K562 (cell line): ENCODE results near the gene EDARADD. TPM values are rescaled to one million over a fixed set of nuclear protein-coding genes. Genes with fewer than 3 reads are reported as not detected.
A peak's percentile ranks its signal among the peaks of the same experiment; 100 is the strongest.
"Not testable (repeated sequence)": the region's sequence is repeated elsewhere in the genome, so short reads cannot be mapped to it uniquely, and the experiment has no call there.

Experiments used
- ATAC-seq: fragments of 200-7000 bp; cut with Tn5 transposase; 3 replicates; pipeline ENCODE4 v1.9.1; 2020; ENCODE audit warnings: moderate library complexity
- BruUV-seq: library from RNA; stranded (reverse); fragments of 400-500 nt; replicated peaks from 2 replicates; lab custom pipeline; 2021; lab: Mats Ljungman, UMichigan
- CTCF ChIA-PET: fragments of 300-600 bp; formaldehyde crosslinking; extraction: SDS; loops from one replicate; lab custom pipeline; 2021; ENCODE audit warnings: low intra/inter-chr PET ratio; lab: Yijun Ruan, JAX
- POLR2A ChIA-PET: fragments of 300-600, 350-650 bp; sonication (Branson Sonifier 250); formaldehyde crosslinking; extraction: SDS; loops from one replicate; lab custom pipeline; 2021; ENCODE audit warnings: antibody characterized with exemption, inconsistent platforms; lab: Yijun Ruan, JAX
- DNase-seq, 4 experiments: peaks; one replicate each; pipeline versions ENCODE4 v3.0.0 to v3.0.0-alpha.2; 2011 to 2018; ENCODE audit warnings: low spot score in 3 of 4, mixed read lengths in 3 of 4; ENCODE audit errors: extremely low read depth in 1 of 4
- FAIRE-seq: peaks from 2 replicates; lab custom pipeline; 2011; peaks lifted over from hg19 to GRCh38; lab: Jason Lieb, UNC
- H2AFZ ChIP-seq: 2 replicates; pipeline ENCODE4 v1.6.0; 2011; ENCODE audit warnings: low read depth, low read length, control low read depth, inconsistent platforms
- H3K27ac ChIP-seq: fragments of 200-600 bp; 3 replicates; pipeline ENCODE4 v1.8.0; 2011; ENCODE audit warnings: low read depth, mild to moderate bottlenecking, control low read depth, inconsistent platforms, low read length, moderate library complexity, mixed read lengths; ENCODE audit errors: extremely low read depth
- H3K27me3 ChIP-seq, 2 experiments: fragments of 300-600 bp in 1 of 2; 2 replicates in 1 of 2; 3 replicates in 1 of 2; pipeline versions ENCODE4 v1.6.0 to v1.8.0; 2011; ENCODE audit warnings: inconsistent platforms in 2 of 2, low read length in 2 of 2, mild to moderate bottlenecking in 1 of 2, mixed read lengths in 1 of 2, moderate library complexity in 1 of 2; ENCODE audit not compliant: control insufficient read depth in 2 of 2, insufficient read depth in 2 of 2
- H3K36me3 ChIP-seq: fragments of 300-600 bp; 3 replicates; pipeline ENCODE4 v1.8.0; 2011; ENCODE audit warnings: mild to moderate bottlenecking, low read length, inconsistent platforms; ENCODE audit not compliant: control insufficient read depth, insufficient read depth
- H3K4me1 ChIP-seq, 2 experiments: fragments of 200-600 bp in 1 of 2; replicated peaks in 1 of 2; 2 replicates in 1 of 2; 3 replicates in 1 of 2; pipeline versions ENCODE4 v1.5.1 to v1.8.0; 2011; ENCODE audit warnings: inconsistent platforms in 2 of 2, low read length in 2 of 2, mild to moderate bottlenecking in 1 of 2, mixed read lengths in 1 of 2, moderate library complexity in 1 of 2; ENCODE audit not compliant: control insufficient read depth in 2 of 2, insufficient read depth in 2 of 2
- H3K4me2 ChIP-seq: 2 replicates; pipeline ENCODE4 v1.6.1; 2011; ENCODE audit warnings: low read length, control low read depth, inconsistent platforms, mixed read lengths; ENCODE audit not compliant: insufficient read depth
- H3K4me3 ChIP-seq: fragments of 200-600 bp; sonication (generic), shearing (Covaris generic); 2 replicates; pipeline ENCODE4 v1.5.1; 2016; ENCODE audit warnings: control low read depth, inconsistent platforms
- H3K79me2 ChIP-seq: fragments of 200-600 bp; 3 replicates; pipeline ENCODE4 v1.8.0; 2011; ENCODE audit warnings: low read length, inconsistent platforms; ENCODE audit not compliant: control insufficient read depth, insufficient read depth
- H3K9ac ChIP-seq, 2 experiments: 2 replicates each; pipeline versions ENCODE4 v1.6.0 to v1.6.1; 2011; ENCODE audit warnings: low read depth in 2 of 2, low read length in 2 of 2, control low read depth in 1 of 2, inconsistent platforms in 1 of 2, mild to moderate bottlenecking in 1 of 2, mixed read lengths in 1 of 2; ENCODE audit not compliant: insufficient read depth in 1 of 2
- H3K9me1 ChIP-seq: one replicate; pipeline ENCODE4 v1.6.0; 2011; ENCODE audit warnings: inconsistent platforms, mild to moderate bottlenecking, low read length, moderate library complexity; ENCODE audit not compliant: control insufficient read depth, insufficient read depth
- H3K9me3 ChIP-seq: replicated peaks from 2 replicates; pipeline ENCODE4 v1.5.1; 2011; ENCODE audit warnings: low read depth, low read length, inconsistent platforms; ENCODE audit not compliant: control insufficient read depth, insufficient read depth
- H4K20me1 ChIP-seq: replicated peaks from 2 replicates; pipeline ENCODE4 v1.6.1; 2011; ENCODE audit warnings: low read length, inconsistent platforms, mixed read lengths; ENCODE audit not compliant: control insufficient read depth, insufficient read depth
- CCNT2 ChIP-seq: IDR thresholded peaks from 2 replicates; pipeline ENCODE4 v1.6.1; 2011; ENCODE audit warnings: borderline replicate concordance, low read depth, mild to moderate bottlenecking, moderate library complexity, mixed read lengths, low read length; ENCODE audit not compliant: insufficient read length; ENCODE audit errors: extremely low read depth
- DMBX1 ChIP-seq: fragments of 250-450 bp; sonication (Bioruptor Pico); IDR thresholded peaks from 2 replicates; pipeline ENCODE4 v1.8.0; 2022; ENCODE audit warnings: inconsistent platforms, mild to moderate bottlenecking, moderate library complexity, borderline replicate concordance
- ELF2 ChIP-seq: fragments of 250-450 bp; sonication (Bioruptor Pico); IDR thresholded peaks from 2 replicates; pipeline ENCODE4 v1.5.0; 2021; ENCODE audit warnings: mild to moderate bottlenecking
- HDAC8 ChIP-seq: fragments of 450-650 bp; IDR thresholded peaks from 2 replicates; pipeline ENCODE4 v1.6.1; 2016; ENCODE audit warnings: mild to moderate bottlenecking, missing genetic modification characterization, moderate library complexity, missing compliant biosample characterization
- SMAD3 ChIP-seq: fragments of 450-650 bp; formaldehyde crosslinking; conservative IDR thresholded peaks from 2 replicates; pipeline ENCODE4 v1.4.0; 2020; ENCODE audit warnings: mild to moderate bottlenecking
- STAT5B ChIP-seq: fragments of 250-450 bp; sonication (Bioruptor Pico); IDR thresholded peaks from 2 replicates; pipeline ENCODE4 v1.8.0; 2021; ENCODE audit warnings: mild to moderate bottlenecking, inconsistent platforms
- TEAD2 ChIP-seq: fragments of 450-650 bp; IDR thresholded peaks from 2 replicates; pipeline ENCODE4 v1.6.1; 2016; ENCODE audit warnings: missing genetic modification characterization, control low read depth, missing compliant biosample characterization
- ZKSCAN3 ChIP-seq: fragments of 250-450 bp; sonication (Bioruptor Pico); IDR thresholded peaks from 2 replicates; pipeline ENCODE4 v1.4.0; 2020
- ZNF311 ChIP-seq: fragments of 250-450 bp; sonication (Bioruptor Pico); IDR thresholded peaks from 2 replicates; pipeline ENCODE4 v1.4.0; 2020; ENCODE audit warnings: mild to moderate bottlenecking, moderate library complexity
- ZNF583 ChIP-seq: fragments of 250-450 bp; sonication (Bioruptor Pico); IDR thresholded peaks from 2 replicates; pipeline ENCODE4 v1.4.0; 2020
- ZNF766 ChIP-seq: fragments of 200-800 bp; sonication (Bioruptor generic); conservative IDR thresholded peaks from 2 replicates; pipeline ENCODE4 v1.6.1; 2016; ENCODE audit warnings: missing genetic modification characterization, missing compliant biosample characterization
- WGBS: fragments of 100-300 bp; shearing (Covaris generic); methylation state at CpG from one replicate; pipeline ENCODE4 v1.1.6; 2016; ENCODE audit warnings: low coverage, mixed read lengths; ENCODE audit not compliant: insufficient coverage; ENCODE audit errors: missing lambda C conversion rate; 5-methylcytosine and 5-hydroxymethylcytosine counted together
- in situ Hi-C: fragments of 300-500 bp; cut with MboI; formaldehyde crosslinking; loops from 4 replicates; pipeline ENCODE4 v1.15.0; 2018; ENCODE audit warnings: inconsistent platforms, mixed read lengths
- intact Hi-C: fragments of 100-400 bp; cut with micrococcal nuclease; formaldehyde crosslinking; loops from 2 replicates; pipeline ENCODE4 v1.14.2; 2022
- polyA plus RNA-seq, 8 experiments: library from polyadenylated mRNA; depleted of rRNA in 4 of 8; stranded (reverse) in 5 of 8; unstranded in 3 of 8; fragments of >200 nt; fragmentation: Nextera tagmentation in 2 of 8; fragmentation: Illumina TruSeq in 1 of 8; extraction: Ambion mirVana in 2 of 8; extraction: Trizol in 1 of 8; gene quantifications; 2 replicates each; pipeline versions ENCODE4 v1.2.1 to v1.2.3, GENCODE V29; 2011 to 2014; ENCODE audit warnings: inconsistent platforms in 1 of 8, missing spikeins in 1 of 8
- total RNA-seq, 7 experiments: library from RNA; depleted of rRNA in 6 of 7; stranded (reverse); fragments of >200 nt in 6 of 7; fragmentation: Illumina TruSeq in 2 of 7; extraction: Trizol in 2 of 7; gene quantifications; 2 replicates each; pipeline versions ENCODE4 v1.2.1 to v1.2.3, GENCODE V29; 2011 to 2021; ENCODE audit warnings: low replicate concordance in 1 of 7
- TF ChIP-seq, protein P1 (sequence below): fragments of 450-650 bp; conservative IDR thresholded peaks from 2 replicates; pipeline ENCODE4 v1.6.1; 2016; ENCODE audit warnings: missing genetic modification characterization, low read depth, mild to moderate bottlenecking, missing compliant biosample characterization, moderate library complexity
- TF ChIP-seq, protein P2 (sequence below): fragments of 250-450 bp; sonication (Bioruptor Pico); IDR thresholded peaks from 2 replicates; pipeline ENCODE4 v1.4.0; 2020; ENCODE audit warnings: mild to moderate bottlenecking, moderate library complexity
- TF ChIP-seq, protein P3 (sequence below): fragments of 250-450 bp; sonication (Bioruptor Pico); IDR thresholded peaks from 2 replicates; pipeline ENCODE4 v1.8.0; 2022; ENCODE audit warnings: moderate library complexity, mild to moderate bottlenecking, inconsistent platforms

EDARADD gene
- total and polyA plus RNA-seq, 9 of the 15 experiments (the other 6 are each of a cell fraction or from before 2014, with no cell fraction given) = 0.46 to 32.4 (median 20.6) TPM

DNA sequence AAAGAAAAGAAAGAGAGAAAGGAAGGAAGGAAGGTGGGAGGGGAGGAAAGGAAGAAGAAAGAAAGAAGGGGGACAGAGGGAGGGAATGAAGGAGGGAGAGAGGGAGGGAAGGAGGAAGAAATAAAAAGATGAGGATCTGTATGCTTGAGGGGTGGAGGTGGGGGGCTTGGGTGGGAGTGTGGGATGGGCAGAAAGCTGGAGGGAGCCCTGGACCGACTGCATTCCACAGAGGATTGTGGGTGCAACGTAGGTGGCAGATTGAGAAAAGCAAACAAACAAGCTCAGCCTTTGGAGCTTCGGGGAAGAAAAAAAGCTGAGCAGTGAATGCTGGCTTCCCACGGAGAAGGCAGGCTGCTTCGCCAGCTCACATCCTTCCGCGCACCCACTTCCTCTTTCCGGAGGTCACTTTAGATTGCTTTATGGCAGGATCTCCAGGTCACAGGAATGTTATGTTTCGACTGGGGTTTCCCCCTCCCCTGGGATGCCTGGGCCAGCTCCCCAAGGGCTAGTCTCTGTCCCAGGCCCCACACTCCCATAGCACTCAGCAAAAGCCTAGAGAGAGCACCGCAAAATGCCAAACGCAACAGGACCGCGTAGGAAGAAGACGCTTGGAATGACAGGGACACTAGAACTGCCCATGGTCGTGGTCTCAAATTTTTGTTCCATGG lies 109.0 kb downstream of the EDARADD start (continued):
- no peak for TF ChIP-seq CCNT2
- TF ChIP-seq, all 486 proteins: peak for 63

GRCh38 chr1:236504338-236504737 lies 110.3 kb downstream of the EDARADD start:
- H3K79me2 ChIP-seq, H3K9me1 ChIP-seq, H3K4me1 ChIP-seq, in situ Hi-C loops, H3K4me3 ChIP-seq, BruUV-seq, H3K36me3 ChIP-seq, FAIRE-seq, H3K9me3 ChIP-seq, H2AFZ ChIP-seq, ATAC-seq, DNase-seq, intact Hi-C loops, H3K9ac ChIP-seq, CTCF ChIA-PET, H4K20me1 ChIP-seq, H3K27ac ChIP-seq, H3K4me2 ChIP-seq, POLR2A ChIA-PET, H3K27me3 ChIP-seq: not testable (repeated sequence)
- WGBS = 44% methylated on average over 3 of the region's 3 CpGs
- TF ChIP-seq ZNF311 (peak; percentile 84), DMBX1 (peak; percentile 61; the same call in 1 of the 2 replicates), SMAD3 (CRISPR knock-in tag) (0 out of 2 replicates have a peak, but pooled peaks have one; percentile 34), STAT5B (CRISPR knock-in tag) (0 out of 2 replicates have a peak, but pooled peaks have one; percentile 19), TEAD2 (tag) (0 out of 2 replicates have a peak, but pooled peaks have one; percentile 5), HDAC8 (tag) (0 out of 2 replicates have a peak, but pooled peaks have one; percentile 45), ZNF583 (CRISPR knock-in tag) (0 out of 2 replicates have a peak, but pooled peaks have one; percentile 58), ZKSCAN3 (CRISPR knock-in tag) (0 out of 2 replicates have a peak, but pooled peaks have one; percentile 18), ELF2 (peak; percentile 23; the same call in 1 of the 2 replicates), ZNF766 (0 out of 2 replicates have a peak, but pooled peaks have one; percentile 31)
- TF ChIP-seq, protein P1, sequence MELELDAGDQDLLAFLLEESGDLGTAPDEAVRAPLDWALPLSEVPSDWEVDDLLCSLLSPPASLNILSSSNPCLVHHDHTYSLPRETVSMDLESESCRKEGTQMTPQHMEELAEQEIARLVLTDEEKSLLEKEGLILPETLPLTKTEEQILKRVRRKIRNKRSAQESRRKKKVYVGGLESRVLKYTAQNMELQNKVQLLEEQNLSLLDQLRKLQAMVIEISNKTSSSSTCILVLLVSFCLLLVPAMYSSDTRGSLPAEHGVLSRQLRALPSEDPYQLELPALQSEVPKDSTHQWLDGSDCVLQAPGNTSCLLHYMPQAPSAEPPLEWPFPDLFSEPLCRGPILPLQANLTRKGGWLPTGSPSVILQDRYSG (tag) = 0 out of 2 replicates have a peak, but pooled peaks have one; percentile 60
- TF ChIP-seq, protein P2, sequence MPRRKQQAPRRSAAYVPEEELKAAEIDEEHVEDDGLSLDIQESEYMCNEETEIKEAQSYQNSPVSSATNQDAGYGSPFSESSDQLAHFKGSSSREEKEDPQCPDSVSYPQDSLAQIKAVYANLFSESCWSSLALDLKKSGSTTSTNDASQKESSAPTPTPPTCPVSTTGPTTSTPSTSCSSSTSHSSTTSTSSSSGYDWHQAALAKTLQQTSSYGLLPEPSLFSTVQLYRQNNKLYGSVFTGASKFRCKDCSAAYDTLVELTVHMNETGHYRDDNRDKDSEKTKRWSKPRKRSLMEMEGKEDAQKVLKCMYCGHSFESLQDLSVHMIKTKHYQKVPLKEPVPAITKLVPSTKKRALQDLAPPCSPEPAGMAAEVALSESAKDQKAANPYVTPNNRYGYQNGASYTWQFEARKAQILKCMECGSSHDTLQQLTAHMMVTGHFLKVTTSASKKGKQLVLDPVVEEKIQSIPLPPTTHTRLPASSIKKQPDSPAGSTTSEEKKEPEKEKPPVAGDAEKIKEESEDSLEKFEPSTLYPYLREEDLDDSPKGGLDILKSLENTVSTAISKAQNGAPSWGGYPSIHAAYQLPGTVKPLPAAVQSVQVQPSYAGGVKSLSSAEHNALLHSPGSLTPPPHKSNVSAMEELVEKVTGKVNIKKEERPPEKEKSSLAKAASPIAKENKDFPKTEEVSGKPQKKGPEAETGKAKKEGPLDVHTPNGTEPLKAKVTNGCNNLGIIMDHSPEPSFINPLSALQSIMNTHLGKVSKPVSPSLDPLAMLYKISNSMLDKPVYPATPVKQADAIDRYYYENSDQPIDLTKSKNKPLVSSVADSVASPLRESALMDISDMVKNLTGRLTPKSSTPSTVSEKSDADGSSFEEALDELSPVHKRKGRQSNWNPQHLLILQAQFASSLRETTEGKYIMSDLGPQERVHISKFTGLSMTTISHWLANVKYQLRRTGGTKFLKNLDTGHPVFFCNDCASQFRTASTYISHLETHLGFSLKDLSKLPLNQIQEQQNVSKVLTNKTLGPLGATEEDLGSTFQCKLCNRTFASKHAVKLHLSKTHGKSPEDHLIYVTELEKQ (CRISPR knock-in tag) = peak; percentile 60; the same call in 1 of the 2 replicates
- TF ChIP-seq, protein P3, sequence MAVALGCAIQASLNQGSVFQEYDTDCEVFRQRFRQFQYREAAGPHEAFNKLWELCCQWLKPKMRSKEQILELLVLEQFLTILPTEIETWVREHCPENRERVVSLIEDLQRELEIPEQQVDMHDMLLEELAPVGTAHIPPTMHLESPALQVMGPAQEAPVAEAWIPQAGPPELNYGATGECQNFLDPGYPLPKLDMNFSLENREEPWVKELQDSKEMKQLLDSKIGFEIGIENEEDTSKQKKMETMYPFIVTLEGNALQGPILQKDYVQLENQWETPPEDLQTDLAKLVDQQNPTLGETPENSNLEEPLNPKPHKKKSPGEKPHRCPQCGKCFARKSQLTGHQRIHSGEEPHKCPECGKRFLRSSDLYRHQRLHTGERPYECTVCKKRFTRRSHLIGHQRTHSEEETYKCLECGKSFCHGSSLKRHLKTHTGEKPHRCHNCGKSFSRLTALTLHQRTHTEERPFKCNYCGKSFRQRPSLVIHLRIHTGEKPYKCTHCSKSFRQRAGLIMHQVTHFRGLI = peak; percentile 59; the same call in 1 of the 2 replicates
